Measurements from ENCODE around the gene SLC7A14.

SLC7A14 gene

GRCh38 chr3:170477395-170477794 is 108.5 kb downstream of the SLC7A14 start:
- TF ChIP-seq, protein P1, sequence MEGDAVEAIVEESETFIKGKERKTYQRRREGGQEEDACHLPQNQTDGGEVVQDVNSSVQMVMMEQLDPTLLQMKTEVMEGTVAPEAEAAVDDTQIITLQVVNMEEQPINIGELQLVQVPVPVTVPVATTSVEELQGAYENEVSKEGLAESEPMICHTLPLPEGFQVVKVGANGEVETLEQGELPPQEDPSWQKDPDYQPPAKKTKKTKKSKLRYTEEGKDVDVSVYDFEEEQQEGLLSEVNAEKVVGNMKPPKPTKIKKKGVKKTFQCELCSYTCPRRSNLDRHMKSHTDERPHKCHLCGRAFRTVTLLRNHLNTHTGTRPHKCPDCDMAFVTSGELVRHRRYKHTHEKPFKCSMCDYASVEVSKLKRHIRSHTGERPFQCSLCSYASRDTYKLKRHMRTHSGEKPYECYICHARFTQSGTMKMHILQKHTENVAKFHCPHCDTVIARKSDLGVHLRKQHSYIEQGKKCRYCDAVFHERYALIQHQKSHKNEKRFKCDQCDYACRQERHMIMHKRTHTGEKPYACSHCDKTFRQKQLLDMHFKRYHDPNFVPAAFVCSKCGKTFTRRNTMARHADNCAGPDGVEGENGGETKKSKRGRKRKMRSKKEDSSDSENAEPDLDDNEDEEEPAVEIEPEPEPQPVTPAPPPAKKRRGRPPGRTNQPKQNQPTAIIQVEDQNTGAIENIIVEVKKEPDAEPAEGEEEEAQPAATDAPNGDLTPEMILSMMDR (IDR thresholded peaks at IDR 0.05) = no peak

GRCh38 chr3:170476291-170476690 is 109.6 kb downstream of the SLC7A14 start:
- TF ChIP-seq, protein P1 (IDR thresholded peaks at IDR 0.05) = no peak

DNA sequence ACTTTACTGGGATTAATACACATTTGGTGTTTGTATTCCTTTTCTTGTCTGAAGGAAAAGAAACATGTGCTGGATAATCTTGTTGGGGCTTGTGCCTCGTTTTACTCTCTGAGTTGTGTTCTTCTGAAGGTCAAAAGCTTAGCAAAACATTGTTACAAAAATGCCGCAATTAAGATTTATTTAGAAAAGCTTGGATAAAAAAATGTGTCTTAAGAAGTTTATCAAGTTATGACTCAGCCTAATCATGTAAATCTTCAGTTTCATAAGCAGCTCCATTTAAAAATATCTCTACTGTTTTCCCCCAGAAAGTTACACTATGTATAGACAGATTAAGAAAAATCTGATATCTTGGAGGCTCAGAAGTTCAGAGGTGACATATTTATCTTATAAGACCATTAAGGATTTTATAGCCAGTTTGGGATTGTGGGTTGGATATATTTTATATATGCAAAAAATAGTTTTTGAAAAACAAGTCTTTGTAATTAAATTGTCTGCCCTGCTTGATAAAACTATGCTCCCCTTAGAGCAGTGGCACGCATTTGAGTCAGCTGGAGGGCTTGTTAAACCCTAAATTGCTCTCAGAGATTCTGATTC is 110.7 kb downstream of the SLC7A14 start:
- TF ChIP-seq, protein P1 (IDR thresholded peaks at IDR 0.05) = no peak

DNA sequence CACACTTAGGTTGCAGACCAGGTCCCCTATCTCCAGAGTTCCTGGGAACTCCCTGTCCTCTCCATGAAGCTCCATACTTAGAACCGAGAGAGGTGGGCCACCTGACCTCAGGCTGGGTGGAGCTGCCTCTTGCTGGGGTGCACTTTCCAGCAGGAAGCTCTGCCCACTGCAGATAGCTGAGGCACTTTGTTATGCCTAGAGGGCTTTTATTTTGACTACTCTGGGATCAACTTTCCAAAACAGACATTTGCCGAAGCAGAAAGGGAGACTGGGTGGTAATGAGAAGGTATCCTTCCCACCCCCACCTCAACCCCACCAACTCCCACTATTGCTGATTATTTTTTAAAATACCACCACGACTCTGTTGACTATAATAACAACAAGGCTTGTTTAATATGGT is 112.5 kb downstream of the SLC7A14 start:
- TF ChIP-seq, protein P1 (IDR thresholded peaks at IDR 0.05) = no peak

DNA sequence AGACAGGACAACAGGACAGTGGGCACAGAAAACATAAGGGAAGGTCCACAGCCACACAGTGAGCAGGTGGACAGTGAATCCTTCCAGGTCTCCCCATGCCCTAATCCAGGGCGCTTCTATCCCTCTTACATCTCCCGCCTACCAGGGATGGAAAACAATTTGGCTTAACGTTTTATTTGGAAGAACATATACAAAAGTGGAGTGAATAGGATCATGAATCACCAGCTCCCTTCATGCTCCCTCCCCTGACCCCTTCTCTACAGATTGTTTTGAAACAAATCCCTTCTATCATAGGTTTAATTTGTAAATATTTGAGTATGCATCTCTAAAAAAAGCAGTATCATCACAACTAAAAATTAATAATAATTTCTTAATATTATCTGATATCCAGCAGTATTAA is 114.7 kb downstream of the SLC7A14 start:
- TF ChIP-seq, protein P1 (IDR thresholded peaks at IDR 0.05) = no peak

DNA sequence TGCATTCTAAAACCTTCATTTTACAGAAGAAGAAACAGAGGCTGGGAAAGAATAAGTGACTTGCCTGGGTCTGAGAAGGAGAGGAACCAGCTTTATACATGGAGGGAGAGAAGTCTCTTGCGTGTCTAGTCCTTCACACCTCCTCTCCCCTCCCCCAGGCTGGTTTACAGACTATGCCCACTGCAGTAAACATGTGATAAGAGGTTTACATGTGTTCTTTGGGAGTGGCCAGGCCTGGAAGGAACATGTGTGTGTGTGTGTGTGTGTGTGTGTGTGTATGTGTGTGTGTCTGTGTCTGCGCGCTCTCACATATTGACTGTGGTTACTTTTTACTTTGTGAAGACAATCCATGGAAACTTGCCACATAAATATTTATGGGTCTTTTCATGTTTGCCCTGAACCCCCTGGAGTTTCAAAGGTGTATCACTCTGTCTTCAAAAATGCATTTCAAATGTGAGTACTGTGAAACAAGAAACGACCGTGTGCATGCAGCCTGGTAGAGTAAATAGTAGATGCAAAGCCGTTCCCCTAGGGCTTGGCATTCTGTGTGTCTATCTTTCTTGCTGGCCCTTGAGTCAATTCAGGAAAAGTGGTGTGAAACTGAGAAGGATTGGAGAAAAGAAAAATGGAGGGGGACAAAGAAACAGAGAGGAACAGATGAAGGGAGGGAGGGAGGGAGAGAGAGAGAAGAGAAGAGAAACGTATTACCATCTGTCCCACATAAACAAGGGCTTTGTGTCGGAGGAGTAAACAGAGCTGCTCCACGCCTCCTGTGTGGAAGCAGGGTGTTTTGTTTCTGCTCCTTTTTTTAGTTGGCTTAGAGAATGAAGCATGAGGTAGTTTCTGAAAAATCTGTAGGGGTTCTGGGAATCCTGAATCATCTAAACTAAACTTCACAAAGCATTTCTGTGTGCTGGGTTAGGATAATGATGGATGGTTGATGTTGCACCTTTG is 115.5 kb downstream of the SLC7A14 start:
- TF ChIP-seq, protein P1 (IDR thresholded peaks at IDR 0.05) = no peak

DNA sequence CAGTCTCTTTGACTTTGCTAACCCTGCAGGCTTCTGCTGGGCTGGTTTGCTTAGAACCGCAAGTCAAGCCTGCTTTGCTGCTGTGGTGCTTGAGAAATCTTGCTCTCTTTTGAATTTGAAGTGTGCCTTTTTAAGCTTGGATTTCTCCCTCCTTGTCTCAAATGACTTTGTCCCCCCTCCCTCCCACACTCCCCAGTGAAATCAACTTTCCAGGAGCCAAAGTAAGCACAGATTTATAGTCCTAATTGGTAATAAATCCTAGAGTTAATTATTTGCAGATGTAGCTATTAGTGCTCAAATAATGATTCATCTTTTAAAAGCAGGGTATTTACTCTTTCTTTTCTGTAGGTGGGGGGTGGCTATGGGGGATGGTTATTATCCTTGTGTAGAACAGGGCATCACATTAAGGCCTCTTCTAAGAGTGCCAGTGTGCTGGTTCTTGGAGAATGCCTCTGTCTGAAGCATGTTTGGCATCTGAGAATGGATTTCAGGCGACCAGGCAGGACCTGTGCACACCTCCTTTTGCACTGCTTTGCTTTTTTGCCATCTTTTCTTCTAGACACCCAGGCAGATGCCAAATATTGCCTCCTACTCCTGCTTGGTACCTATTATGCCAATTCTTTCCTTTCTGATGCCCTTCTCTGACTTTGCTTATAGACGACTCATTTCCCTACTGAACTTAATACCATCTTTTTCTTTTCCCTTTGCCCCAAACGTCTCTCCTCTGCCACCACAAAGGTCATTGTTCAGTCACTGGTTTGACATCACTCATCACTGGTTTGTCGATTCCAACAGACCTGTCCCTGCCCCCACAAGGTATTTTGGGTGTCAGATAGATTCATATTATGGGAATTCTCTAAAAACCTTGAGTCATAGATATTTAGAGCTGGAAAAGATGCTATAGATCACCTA is 116.5 kb downstream of the SLC7A14 start:
- TF ChIP-seq, protein P1 (IDR thresholded peaks at IDR 0.05) = no peak

All from LNCAP (cell line).